Skeletal muscle tissue (tissue), 4 donors: ENCODE data around the gene HSPA6. TPM values are rescaled to one million over a fixed set of nuclear protein-coding genes. Genes with fewer than 3 reads are reported as not detected.
"Not testable (repeated sequence)": the region's sequence is repeated elsewhere in the genome, so short reads cannot be mapped to it uniquely, and the experiment has no call there.

Experiments
- H3K27ac ChIP-seq: one replicate; pipeline ENCODE4 v1.7.0; 2013; ENCODE audit warnings: mild to moderate bottlenecking, low read depth, low read length, inconsistent platforms
- H3K27me3 ChIP-seq, 3 donors: one replicate each; pipeline ENCODE4 v1.7.0; 2013; ENCODE audit warnings: low read length in 3 of 3; ENCODE audit not compliant: control insufficient read depth in 3 of 3, insufficient read depth in 3 of 3
- H3K36me3 ChIP-seq, 3 donors: one replicate each; pipeline ENCODE4 v1.7.0; 2013; ENCODE audit warnings: low read length in 3 of 3; ENCODE audit not compliant: control insufficient read depth in 3 of 3, insufficient read depth in 3 of 3
- H3K4me1 ChIP-seq, 3 donors: one replicate each; pipeline ENCODE4 v1.7.0; 2013; ENCODE audit warnings: low read length in 3 of 3, mild to moderate bottlenecking in 3 of 3; ENCODE audit not compliant: control insufficient read depth in 3 of 3, insufficient read depth in 3 of 3
- H3K4me3 ChIP-seq, 3 donors: one replicate each; pipeline ENCODE4 v1.7.0; 2013; ENCODE audit warnings: low read length in 3 of 3
- H3K9ac ChIP-seq, 3 donors: one replicate each; pipeline ENCODE4 v1.7.0; 2013; ENCODE audit warnings: low read length in 3 of 3, mild to moderate bottlenecking in 3 of 3, moderate library complexity in 2 of 3, low read depth in 1 of 3
- H3K9me3 ChIP-seq, 3 donors: one replicate each; pipeline ENCODE4 v1.7.0; 2013; ENCODE audit warnings: low read length in 3 of 3; ENCODE audit not compliant: control insufficient read depth in 3 of 3
- total RNA-seq: library from RNA; depleted of rRNA; stranded (reverse); fragments of >200 nt; gene quantifications from one replicate; pipeline ENCODE4 v1.2.3, GENCODE V29; 2014
- donor health status: Osteomylitis.

HSPA6 gene
- total RNA-seq, 1 donor from 2014 or later: 0.52 TPM

GRCh38 chr1:161531986-161532643 is 7.8 kb downstream of the HSPA6 start:
- no peaks in the 10 kb centered on the region for H3K9me3 ChIP-seq
- no peak overlapping the region for H3K4me3 ChIP-seq
- no peaks in the 10 kb centered on the region for H3K4me1 ChIP-seq
- H3K9ac ChIP-seq: no peak overlapping the region
- H3K27ac ChIP-seq: peak overlapping the region; percentile 66
- H3K36me3 ChIP-seq: no peaks in the 10 kb centered on the region
- H3K27me3 ChIP-seq: no peaks in the 10 kb centered on the region

DNA sequence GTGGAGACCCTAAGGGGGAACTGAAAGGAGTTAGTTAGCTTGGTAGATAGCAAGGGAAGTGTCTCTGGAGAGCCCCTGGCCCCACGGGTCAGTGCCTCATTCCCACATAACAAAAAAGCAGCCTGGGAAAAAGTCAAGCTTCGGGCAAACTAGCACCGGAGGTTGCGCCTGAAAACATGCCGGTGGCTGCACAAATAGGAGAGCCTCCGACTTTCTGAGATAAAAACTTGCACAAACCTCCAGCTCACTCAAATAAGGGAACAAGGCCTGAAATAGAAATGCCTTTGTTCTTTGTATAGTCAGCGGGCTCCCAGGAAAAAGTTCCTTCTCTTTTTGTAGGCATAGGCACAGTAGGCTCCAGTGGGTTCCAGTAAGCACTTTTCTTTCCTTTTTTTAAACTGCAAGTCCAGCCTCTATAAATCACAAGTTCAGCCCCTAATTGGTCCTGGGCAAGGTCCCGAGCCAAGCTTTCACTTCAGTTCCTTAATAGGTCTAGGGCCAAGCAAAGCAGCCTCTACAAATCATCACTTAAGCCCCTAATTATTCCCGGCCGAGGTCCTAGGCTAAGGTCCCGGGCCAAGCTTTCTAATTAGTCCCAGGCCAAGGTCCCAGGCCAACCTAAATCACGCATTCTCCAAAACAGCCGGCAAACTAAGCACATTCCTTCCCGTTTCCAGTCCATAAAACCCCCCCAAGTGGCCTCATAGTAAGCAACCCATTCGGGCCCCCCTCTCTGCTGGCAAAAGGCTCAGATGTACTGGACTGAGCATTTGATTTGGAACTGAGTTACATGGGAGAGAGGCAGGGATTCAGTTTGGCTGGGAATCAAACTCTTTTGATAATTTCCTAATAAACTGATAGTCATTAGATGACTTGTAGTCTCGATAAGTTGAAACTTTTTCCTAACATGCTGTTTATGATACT is 8.6 kb downstream of the HSPA6 start:
- H3K4me3 ChIP-seq, H3K36me3 ChIP-seq, H3K4me1 ChIP-seq, H3K27me3 ChIP-seq, H3K9me3 ChIP-seq: not testable (repeated sequence)
- H3K27ac ChIP-seq: peak overlapping the region; percentile 66
- H3K9ac ChIP-seq: peak overlapping the region in 1 of 3 donors; percentile 16

DNA sequence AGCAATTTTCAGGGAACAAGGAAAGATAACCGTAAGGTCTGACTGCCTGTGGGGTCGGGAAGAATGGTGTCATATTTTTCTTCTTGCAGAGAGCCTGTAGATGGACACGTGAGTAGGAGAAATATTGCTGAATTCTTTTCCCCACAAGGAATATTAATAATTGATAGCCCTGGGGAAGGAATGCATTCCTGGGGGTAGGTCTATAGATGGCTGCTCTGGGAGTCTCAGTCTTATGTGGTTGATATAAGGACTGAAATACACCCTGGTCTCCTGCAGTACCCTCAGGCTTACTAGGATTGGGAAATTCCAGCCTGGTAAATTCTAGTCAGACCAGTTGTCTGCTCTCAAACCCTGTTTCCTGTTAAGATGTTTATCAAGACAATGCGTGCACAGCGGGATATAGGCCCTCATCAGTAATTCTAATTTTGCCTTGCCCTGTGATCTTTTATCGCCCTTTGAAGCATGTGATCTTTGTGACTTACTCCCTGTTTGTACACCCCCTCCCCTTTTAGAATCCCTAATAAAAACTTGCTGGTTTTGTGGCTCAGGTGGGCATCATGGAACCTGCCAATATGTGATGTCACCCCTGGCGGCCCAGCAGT is 12.8 kb downstream of the HSPA6 start:
- H3K4me3 ChIP-seq, H3K4me1 ChIP-seq, H3K36me3 ChIP-seq, H3K9me3 ChIP-seq, H3K27ac ChIP-seq, H3K9ac ChIP-seq: not testable (repeated sequence)
- peaks cover 2 to 11% (median 4%) of the 10 kb centered on the region in 3 donors for H3K27me3 ChIP-seq

DNA sequence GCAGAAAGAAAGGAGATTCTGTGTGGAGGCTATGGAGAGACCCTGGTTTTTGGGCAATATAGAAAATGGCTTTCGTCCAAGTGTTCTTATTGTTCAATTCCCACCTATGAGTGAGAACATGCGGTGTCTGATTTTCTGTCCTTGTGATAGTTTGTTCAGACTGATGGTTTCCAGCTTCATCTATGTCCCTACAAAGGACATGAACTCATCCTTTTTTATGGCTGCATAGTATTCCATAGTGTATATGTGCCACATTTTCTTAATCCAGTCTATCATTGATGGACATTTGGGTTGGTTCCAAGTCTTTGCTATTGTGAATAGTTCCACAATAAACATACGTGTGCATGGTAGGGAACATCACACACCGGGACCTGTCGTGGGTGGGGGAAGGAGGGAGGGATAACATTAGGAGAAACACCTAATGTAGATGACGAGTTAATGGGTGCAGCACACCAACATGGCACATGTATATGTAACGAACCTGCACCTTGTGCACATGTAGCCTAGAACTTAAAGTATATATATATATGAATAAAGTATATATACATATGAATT is 14.7 kb downstream of the HSPA6 start:
- H3K27ac ChIP-seq, H3K9ac ChIP-seq, H3K36me3 ChIP-seq, H3K9me3 ChIP-seq, H3K4me3 ChIP-seq, H3K4me1 ChIP-seq: not testable (repeated sequence)
- H3K27me3 ChIP-seq: peaks cover 2 to 11% (median 4%) of the 10 kb centered on the region in 3 donors

GRCh38 chr1:161539731-161540569 is 15.6 kb downstream of the HSPA6 start:
- not testable (repeated sequence) for H3K9me3 ChIP-seq, H3K4me1 ChIP-seq, H3K27ac ChIP-seq, H3K36me3 ChIP-seq
- Histone ChIP-seq H3K27me3 (peaks cover 2 to 11% (median 4%) of the 10 kb centered on the region in 3 donors), H3K9ac (peak overlapping the region; percentile 20 to 66 (median 53)), H3K4me3 (peak overlapping the region; percentile 64 to 74 (median 67))

- H3K9me3 ChIP-seq, H3K4me1 ChIP-seq, H3K36me3 ChIP-seq, H3K9ac ChIP-seq, H3K27ac ChIP-seq: not testable (repeated sequence)
- Histone ChIP-seq H3K27me3 (peaks cover 2 to 11% (median 4%) of the 10 kb centered on the region in 3 donors), H3K4me3 (peak overlapping the region in 2 of 3 donors; percentile 67 to 74)
These were observed 16.2 kb downstream of the HSPA6 start for GRCh38 chr1:161540570-161540960.

DNA sequence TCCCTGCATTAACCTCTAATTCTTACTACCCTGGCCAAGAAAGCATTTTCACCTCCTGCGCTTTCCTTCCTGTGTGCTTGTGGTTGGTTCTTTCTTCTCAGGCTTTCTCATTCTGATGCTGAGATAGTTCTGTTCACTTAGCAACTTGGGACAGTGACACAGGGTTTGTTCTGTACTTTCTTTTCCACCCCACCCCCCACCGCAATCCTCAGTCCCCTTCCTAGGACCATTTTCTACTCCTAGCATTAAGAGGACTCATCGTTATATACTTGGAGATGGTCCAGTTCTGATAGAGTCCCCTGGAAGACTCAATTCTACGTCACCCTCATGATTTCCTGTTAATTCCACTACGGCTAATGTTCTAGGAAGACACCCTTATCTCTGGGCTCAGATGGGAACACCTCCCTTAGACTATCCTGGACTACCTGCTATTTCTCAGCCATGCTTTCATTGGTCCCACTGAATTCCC is 17.8 kb downstream of the HSPA6 start:
- H3K4me3 ChIP-seq, H3K4me1 ChIP-seq, H3K9ac ChIP-seq, H3K27ac ChIP-seq, H3K9me3 ChIP-seq, H3K36me3 ChIP-seq: not testable (repeated sequence)
- peaks cover 2 to 11% (median 4%) of the 10 kb centered on the region in 3 donors for H3K27me3 ChIP-seq

GRCh38 chr1:161543125-161543524 is 18.8 kb downstream of the HSPA6 start:
- not testable (repeated sequence) for H3K27ac ChIP-seq, H3K9me3 ChIP-seq, H3K4me1 ChIP-seq, H3K9ac ChIP-seq, H3K4me3 ChIP-seq, H3K36me3 ChIP-seq
- H3K27me3 ChIP-seq: peaks cover 2 to 11% (median 4%) of the 10 kb centered on the region in 3 donors

DNA sequence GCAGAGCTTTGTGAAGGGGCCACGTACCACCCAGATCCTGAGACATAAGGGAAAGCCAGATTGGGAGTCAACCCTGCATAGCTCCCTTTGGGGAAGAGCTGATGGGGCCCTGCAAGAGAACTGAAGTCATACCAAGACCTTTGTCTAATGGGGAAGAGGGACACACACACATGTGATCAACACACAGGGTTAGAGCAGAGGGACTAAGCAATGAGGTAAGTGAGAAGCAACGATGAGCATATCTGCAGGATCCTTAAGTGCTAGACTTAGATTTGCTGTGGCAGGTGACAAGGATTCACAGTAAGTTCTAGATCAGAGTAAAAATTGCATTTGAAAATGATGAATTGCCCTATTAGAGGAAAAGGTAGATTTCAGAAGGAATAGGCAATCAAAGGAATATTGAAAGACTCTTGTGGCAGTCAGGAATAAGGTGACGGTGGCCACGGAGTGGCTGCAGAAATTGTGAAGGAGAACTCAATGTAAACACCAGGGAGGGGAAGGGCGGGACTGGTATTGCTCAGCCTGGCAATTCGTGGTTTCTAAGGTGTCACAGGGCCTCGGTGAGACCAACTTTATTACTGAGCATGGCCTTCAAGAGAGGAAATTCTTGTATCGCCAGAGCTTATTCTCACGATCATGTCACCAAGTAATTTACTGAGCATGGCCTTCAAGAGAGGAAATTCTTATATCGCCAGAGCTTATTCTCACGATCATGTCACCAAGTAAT is 20.8 kb downstream of the HSPA6 start:
- not testable (repeated sequence) for H3K27ac ChIP-seq, H3K4me1 ChIP-seq, H3K4me3 ChIP-seq, H3K36me3 ChIP-seq, H3K9me3 ChIP-seq, H3K9ac ChIP-seq, H3K27me3 ChIP-seq
